Measurements from ENCODE around the gene C2CD4D.

GRCh38 chr1:151864411-151864810, 24.8 kb upstream of the C2CD4D start:
- TF ChIP-seq TAF1 (IDR thresholded peaks at IDR 0.05; ENCODE audit: low read depth, low read length) (no peak), POLR2AphosphoS5 (IDR thresholded peaks at IDR 0.05; ENCODE audit: low read depth, low read length) (no peak), POLR2A (IDR thresholded peaks at IDR 0.05; ENCODE audit: low read depth, low read length) (no peak)
